Measurements from ENCODE around the gene ZBTB18.

ZBTB18 gene

GRCh38 chr1:244064621-244065020, 13.5 kb downstream of the ZBTB18 start:
- FAIRE-seq, result no peak

GRCh38 chr1:244065063-244065793, 14.1 kb downstream of the ZBTB18 start:
- no peak for FAIRE-seq

GRCh38 chr1:244065960-244066388, 14.9 kb downstream of the ZBTB18 start:
- FAIRE-seq, result peak; percentile 98

GRCh38 chr1:244066954-244067716, 16.1 kb downstream of the ZBTB18 start:
- no peak for FAIRE-seq

GRCh38 chr1:244067893-244068292, 16.8 kb downstream of the ZBTB18 start:
- FAIRE-seq, result peak; percentile 78

GRCh38 chr1:244068567-244068966, 17.5 kb downstream of the ZBTB18 start:
- no peak for FAIRE-seq

- FAIRE-seq, result no peak
These were observed 18.3 kb downstream of the ZBTB18 start for GRCh38 chr1:244069326-244069898.

- FAIRE-seq, result no peak
These were observed 23.6 kb downstream of the ZBTB18 start for GRCh38 chr1:244074559-244075171.

- FAIRE-seq, result no peak
These were observed 24.2 kb downstream of the ZBTB18 start for GRCh38 chr1:244075247-244075722.

- no peak for FAIRE-seq
These were observed 25.7 kb downstream of the ZBTB18 start for GRCh38 chr1:244076740-244077139.

GRCh38 chr1:244077473-244078220, 26.6 kb downstream of the ZBTB18 start:
- FAIRE-seq, result no peak

GRCh38 chr1:244080343-244080929, 29.4 kb downstream of the ZBTB18 start:
- FAIRE-seq, result no peak

GRCh38 chr1:244082969-244083368, 31.9 kb downstream of the ZBTB18 start:
- FAIRE-seq, result no peak

GRCh38 chr1:244083383-244083943, 32.4 kb downstream of the ZBTB18 start:
- no peak for FAIRE-seq

GRCh38 chr1:244084763-244085162, 33.7 kb downstream of the ZBTB18 start:
- no peak for FAIRE-seq

- FAIRE-seq, result no peak
These were observed 34.8 kb downstream of the ZBTB18 start for GRCh38 chr1:244085891-244086290.

- no peak for FAIRE-seq
These were observed 36.0 kb downstream of the ZBTB18 start for GRCh38 chr1:244087021-244087560.

GRCh38 chr1:244087611-244088010, 36.5 kb downstream of the ZBTB18 start:
- no peak for FAIRE-seq

- FAIRE-seq, result no peak
These were observed 37.1 kb downstream of the ZBTB18 start for GRCh38 chr1:244088161-244088560.

GRCh38 chr1:244089561-244089960, 38.5 kb downstream of the ZBTB18 start:
- no peak for FAIRE-seq

- no peak for FAIRE-seq
These were observed 39.6 kb downstream of the ZBTB18 start for GRCh38 chr1:244090645-244091044.

Data from A204.1 (cell line).